GM21576 (cell line): ENCODE measurements around the gene TGFB3.
A peak's percentile ranks its signal among the peaks of the same experiment; 100 is the strongest.
"Not testable (repeated sequence)": the region's sequence is repeated elsewhere in the genome, so short reads cannot be mapped to it uniquely, and the experiment has no call there.

Experiments
- ATAC-seq: cut with Tn5 transposase; IDR thresholded peaks from one replicate; pipeline ENCODE4 v1.9.1; 2021; ENCODE audit warnings: mild to moderate bottlenecking, moderate library complexity; ENCODE audit not compliant: unreplicated experiment

TGFB3 gene

GRCh38 chr14:75981426-75982265, at the start of gene TGFB3:
Gene TGFB3 (minus strand): TSS chr14:75981995. CDS start chr14:75980893, 1,102 bp downstream.
- peak; percentile 57 for ATAC-seq

- ATAC-seq, result no peak
These were observed 42.6 kb upstream of the TGFB3 start for GRCh38 chr14:76024211-76024907.

GRCh38 chr14:76023757-76024156, 42.0 kb upstream of the TGFB3 start:
- ATAC-seq, result no peak

- no peak for ATAC-seq
These were observed 41.2 kb upstream of the TGFB3 start for GRCh38 chr14:76022991-76023390.

DNA sequence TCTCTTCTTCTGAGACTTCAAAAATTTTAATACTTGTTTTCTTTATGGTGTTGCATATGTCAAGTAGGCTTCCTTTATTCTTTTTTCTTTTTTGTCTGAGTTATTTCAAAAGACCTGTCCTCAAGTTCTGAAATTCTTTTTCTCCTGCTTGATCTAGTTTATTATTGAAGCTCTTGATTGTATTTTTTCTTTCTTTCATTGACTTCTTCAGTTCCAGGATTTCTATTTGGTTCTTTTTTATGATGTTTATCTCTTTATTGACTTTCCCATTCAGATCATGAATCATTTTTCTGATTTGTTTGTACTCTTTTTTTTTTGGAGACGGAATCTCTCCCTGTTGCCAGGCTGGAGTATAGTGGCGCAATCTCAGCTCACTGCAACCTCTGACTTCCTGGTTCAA, 37.9 kb upstream of the TGFB3 start:
- no peak for ATAC-seq

GRCh38 chr14:76015668-76016067, 33.9 kb upstream of the TGFB3 start:
- no peak for ATAC-seq

- ATAC-seq, result no peak
These were observed 33.4 kb upstream of the TGFB3 start for GRCh38 chr14:76015191-76015590.

- no peak for ATAC-seq
These were observed 30.6 kb upstream of the TGFB3 start for GRCh38 chr14:76012354-76012753.

GRCh38 chr14:76011930-76012329, 30.1 kb upstream of the TGFB3 start:
- no peak for ATAC-seq

- ATAC-seq, result not testable (repeated sequence)
These were observed 27.8 kb upstream of the TGFB3 start for GRCh38 chr14:76009627-76010026.

- no peak for ATAC-seq
These were observed 26.1 kb upstream of the TGFB3 start for GRCh38 chr14:76007852-76008251.

GRCh38 chr14:76007379-76007778, 25.6 kb upstream of the TGFB3 start:
- no peak for ATAC-seq

DNA sequence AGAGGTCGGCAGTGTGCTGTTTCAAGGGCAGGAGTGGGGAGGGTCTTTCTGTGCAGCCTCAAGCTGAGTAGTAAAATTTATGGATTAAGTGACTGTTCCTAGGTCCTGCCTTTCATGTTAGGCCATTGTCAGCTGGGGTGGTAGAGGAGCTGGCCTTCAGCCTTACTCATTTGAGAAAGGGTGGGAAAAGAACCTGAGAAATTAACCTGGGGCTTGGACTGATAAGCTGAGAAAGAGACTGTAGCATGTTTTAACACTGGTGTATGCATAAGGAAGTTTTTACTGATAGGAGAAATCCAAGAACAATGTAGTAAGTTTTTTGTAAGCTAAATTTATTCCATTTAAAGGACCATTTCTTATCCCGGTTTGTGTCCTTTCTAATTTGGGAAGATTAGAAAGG, 24.5 kb upstream of the TGFB3 start:
- no peak for ATAC-seq

- ATAC-seq, result no peak
These were observed 20.6 kb upstream of the TGFB3 start for GRCh38 chr14:76002383-76002782.

DNA sequence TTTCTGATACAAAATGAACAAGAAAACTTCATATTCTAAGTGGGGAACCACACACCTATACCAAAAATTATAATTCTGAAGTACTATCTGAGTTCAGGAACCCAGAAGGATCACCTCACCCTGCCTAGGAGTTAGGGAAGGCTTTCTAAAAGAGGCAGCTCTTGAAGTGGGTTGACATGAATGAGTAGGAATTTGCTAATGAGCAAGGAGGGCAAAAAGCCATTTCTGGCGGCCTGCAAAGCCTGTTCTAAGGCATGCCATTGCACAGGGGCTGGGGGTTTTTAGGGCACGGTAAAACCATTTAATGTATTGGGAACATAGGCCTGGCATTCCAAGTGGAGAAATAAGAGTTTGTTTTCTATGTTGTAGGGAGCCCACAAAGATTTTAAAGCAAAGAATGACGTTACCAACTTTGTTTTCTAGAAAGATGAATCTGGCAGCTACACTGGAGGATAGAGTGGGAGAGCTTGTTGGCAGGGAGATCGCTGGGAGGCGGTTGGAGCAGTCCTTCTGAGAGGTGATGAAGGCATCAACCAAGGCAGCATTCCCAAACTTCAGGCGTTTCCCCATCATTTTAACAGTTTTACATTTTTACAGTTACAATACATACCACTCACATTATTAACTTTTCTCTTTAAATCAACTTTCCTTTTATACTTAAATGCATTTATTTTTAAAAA, 17.9 kb upstream of the TGFB3 start:
- ATAC-seq, result no peak

- no peak for ATAC-seq
These were observed 14.7 kb upstream of the TGFB3 start for GRCh38 chr14:75996488-75996887.

GRCh38 chr14:75995372-75996041, 13.7 kb upstream of the TGFB3 start:
- ATAC-seq, result no peak

DNA sequence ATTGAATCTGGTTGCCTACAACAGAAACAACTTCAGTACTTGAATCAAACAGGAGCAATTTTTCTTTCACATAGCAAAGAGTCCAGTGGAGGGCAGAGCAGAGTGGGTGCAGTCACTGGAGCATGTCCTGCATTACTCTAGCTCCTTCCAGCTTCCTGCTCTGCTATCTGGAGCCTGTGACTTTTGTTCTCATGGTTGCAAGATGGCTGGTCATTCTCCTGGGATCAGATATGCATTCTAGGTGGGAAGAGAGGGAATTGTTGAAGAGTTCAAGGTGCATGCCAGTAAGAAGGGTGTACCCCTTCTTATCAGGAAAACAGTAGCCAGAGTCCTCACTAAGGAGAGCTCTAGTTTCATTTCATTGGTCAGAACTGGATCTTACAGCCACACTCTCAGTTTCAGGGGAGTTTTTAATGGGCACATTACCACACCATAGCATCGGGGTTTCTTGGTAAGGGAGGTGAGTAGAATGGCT, 11.8 kb upstream of the TGFB3 start:
- no peak for ATAC-seq

DNA sequence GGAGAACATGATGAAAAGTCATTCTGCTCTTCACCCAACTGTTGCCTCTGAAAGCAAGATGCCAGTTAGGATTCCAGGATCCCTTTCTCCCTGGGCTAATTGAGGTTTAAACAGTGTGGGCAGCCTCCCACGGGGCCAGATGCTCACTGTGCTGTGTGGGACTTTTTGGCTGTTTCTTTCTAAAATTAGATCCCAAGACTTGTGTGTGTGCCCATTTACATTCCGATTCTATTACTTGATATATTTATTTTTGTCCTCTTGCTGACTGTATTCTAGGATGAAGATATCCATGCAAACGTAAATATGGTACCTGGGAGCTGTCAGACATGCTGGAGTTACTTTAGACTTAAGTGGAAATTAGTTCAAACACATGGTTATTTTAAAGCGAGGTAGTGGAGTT, 10.0 kb upstream of the TGFB3 start:
- no peak for ATAC-seq

GRCh38 chr14:75990297-75990696, 8.5 kb upstream of the TGFB3 start:
- ATAC-seq, result no peak

DNA sequence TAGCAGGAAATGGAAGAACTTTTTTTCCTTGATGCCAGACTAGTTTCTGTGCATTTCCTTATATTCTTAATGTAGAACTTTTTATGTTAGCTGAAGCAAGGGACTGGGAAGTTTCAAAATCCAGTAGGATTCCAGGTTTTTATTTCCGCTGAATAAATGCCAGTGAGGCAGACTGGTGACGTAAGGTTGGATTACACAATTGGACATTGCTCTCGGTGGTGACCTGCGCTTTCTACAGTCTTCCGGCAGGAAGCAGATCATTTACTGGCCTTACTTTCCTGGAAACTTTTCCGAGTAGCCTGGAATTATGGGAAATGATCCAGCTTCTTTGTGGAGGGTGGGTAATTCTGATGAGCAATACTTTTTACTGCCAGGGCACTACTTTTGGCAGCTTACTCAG, 7.3 kb upstream of the TGFB3 start:
- no peak for ATAC-seq
